Activated T-cell treated with anti-CD3 and anti-CD28 coated beads for 4 hours (primary cell): Measurements from ENCODE around the gene CAMK2G.

Source experiments
- DNase-seq: peaks from one replicate; pipeline ENCODE4 v3.0.0-alpha.2; 2020

The CAMK2G gene

DNA sequence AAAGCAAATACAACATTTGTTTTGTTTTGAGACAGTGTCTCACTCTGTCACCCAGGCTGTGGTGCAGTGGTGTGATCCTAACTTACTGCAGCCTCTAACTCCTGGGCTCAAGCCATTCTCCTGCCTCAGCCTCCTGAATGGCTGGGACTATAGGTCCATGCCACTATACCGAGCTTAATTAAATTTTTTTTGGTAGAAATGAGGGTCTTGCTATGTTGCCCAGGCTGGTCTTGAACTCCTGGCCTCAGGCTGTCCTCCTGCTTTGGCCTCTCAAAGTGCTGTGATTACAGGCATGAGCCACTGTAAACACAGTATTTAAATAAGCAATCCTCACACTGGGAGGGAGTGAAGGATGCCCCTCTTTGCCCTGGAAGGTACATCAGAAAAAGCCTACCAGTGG is 4.0 kb upstream of the CAMK2G start:
- no peak for DNase-seq

DNA sequence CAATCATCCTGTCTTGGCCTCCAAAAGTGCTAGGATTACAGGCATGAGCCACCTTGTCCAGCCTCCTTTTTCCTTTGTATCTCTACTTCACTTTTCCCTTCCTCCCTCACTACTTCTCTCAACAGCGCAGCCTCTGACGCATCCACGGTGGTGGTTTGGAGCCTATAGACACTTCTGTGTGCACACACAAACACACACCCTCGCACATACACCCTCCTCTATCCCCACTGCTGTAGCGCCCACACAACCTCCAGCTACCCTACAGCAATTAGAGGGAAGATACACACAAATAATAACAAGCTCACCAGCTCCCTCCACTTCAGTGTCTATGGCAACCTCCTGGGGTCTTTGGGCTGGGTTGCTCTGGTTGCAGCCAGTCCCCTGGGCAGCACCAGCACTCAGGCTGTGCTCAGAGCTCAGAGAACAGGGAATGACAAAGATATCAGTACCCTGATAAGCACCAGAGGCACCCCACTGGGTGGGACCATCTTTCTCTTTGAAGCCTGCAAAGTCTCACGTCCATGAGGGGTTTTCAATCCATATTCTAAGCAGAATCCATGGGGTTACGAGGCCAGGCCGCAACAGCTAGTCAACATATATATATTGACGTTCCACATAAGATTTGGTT is 3.3 kb upstream of the CAMK2G start:
- DNase-seq: no peak

DNA sequence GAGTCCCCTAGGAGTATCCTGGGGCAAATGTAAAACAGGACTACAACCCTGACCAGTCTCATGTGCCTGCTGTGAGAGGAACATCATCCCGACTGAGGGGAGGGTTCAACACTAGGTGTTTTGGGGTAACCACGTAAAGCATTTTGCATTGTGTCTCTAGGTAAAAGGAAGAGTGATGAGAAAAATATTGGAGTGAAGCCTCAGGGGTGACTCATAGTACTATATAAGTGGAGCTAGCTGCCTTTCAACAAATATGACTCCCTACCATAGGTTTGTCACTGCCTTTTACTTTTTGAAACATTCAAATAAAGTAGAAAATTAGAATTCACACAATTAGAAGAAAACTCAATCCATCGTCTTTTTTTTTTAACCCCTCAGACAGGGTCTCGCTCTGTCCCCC is 2.6 kb upstream of the CAMK2G start:
- DNase-seq: no peak

- no peak for DNase-seq
Observed at GRCh38 chr10:73876566-73876965, 2.2 kb upstream of the CAMK2G start.

DNA sequence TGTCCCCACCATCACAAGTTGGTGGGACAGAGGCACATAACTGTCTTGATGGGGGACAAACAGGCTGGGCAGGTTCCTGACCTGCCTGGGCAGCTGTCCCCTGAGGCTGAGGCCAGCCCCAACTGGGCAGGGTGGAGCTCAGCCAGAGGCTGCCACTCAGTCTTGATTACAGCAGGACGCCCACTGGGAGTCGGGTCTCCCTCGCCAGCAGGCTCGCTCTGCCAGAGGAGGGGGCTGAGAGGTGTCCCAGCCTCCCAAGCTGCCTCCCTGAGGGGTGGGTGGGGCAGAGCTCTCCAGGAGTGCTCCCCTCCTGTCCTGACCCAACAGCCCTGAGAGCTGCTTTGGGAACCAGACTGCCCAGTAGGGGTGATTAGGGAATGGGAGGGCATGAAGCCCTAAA is 1.8 kb upstream of the CAMK2G start:
- no peak for DNase-seq

GRCh38 chr10:73875139-73875475 is 752 bp upstream of the CAMK2G start:
- DNase-seq: no peak

GRCh38 chr10:73873838-73874215 is 528 bp downstream of the CAMK2G start:
- no peak for DNase-seq

DNA sequence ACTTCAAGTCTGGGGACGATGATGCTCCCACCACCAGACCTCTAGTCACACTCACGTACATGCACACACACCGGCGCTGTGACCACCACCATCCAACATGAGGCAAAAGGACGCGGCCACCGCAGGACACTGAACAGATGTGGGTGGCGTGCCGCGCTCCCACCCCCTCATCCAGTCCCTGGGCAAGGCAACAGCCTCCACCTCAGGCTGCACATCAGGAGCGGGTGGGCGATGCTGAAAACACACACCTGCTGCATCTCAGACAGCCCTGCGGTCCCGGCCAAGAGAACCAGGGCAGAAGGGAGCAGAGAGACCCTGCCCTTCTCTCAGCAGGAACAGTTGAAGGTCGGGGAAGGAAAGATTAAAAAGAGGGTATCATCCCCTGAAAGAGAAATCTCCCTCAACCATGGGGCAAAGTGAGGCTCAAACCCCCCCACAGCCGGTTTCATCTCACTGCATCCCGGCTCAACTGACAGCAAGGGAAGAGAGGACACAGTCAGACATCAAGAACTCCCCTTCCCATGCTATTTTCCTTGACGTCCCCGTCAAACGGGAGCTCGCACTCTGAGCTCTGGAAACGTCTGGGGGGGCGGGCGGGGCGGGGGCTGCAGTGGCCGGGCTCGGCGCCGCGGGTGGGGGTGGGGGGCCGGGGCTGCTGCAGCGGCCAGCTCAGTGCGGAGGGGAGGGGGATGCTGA is 1.1 kb downstream of the CAMK2G start:
- DNase-seq: no peak

- no peak for DNase-seq
Observed at GRCh38 chr10:73872190-73872710, 2.1 kb downstream of the CAMK2G start.

DNA sequence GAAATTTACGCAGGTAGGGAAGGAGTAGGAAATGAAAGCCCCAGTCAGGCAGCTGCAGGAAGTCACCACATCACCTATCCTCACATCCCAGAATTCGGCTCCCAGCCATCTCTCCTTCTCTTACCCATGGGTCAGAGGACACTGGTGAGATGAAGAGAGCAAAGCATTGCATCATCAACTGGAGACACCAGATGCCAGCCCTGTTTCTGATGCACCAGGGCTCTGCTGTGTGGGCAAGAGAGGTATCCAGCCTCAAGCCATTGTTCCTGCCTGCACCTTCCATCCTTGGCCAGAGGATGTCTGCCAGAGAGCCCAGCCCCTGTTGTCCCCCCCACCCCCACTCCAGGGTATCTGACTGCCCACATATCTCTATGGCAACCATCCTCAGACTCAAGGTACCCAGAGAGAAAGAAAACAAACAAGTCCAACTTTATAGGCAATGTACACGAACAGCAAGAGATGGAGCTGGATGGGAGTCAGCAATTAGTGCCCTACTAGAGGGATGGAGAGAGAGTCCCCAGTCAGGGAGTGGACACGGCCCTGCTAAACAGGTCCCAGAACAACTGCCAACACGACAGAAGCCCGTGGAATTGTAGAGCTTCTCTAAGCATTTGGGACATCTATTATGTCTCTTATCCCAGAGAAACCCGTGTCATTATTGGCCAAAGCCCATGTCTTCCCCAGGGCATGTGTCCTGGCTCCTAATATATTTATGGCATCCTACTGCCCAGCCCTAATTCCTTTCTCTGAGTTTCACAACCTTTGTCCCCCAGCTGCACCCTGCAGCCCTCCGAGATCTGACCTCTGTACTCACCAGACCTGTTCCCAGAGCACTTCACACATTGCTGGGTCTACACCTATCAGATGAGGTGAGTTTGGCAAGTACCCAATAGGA is 2.8 kb downstream of the CAMK2G start:
- no peak for DNase-seq

GRCh38 chr10:73868655-73869195 is 5.6 kb downstream of the CAMK2G start:
- DNase-seq: no peak

- no peak for DNase-seq
Observed at GRCh38 chr10:73867871-73868631, 6.3 kb downstream of the CAMK2G start.

- DNase-seq: no peak
Observed at GRCh38 chr10:73867126-73867807, 7.1 kb downstream of the CAMK2G start.

DNA sequence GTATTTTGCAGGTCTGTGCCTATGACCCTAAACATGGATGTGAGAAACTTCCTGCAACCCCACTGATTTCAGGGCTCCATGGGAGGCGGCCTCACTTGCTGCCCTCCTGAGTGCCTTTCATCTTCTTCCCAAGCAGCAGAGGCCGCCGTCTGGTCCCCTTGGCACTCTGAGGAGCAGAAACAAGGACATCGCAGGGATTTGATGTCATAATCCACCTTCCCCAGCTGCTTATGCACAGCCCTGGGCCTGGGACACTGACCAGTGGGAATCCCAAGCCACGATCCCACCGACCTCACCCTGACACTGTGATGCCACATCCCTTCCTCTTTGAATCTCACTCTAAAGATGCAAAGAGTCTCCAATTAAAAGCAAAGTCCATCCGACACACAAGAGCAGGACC is 7.7 kb downstream of the CAMK2G start:
- no peak for DNase-seq

GRCh38 chr10:73865459-73866442 is 8.6 kb downstream of the CAMK2G start:
- no peak for DNase-seq

GRCh38 chr10:73865107-73865458 is 9.3 kb downstream of the CAMK2G start:
- no peak for DNase-seq

DNA sequence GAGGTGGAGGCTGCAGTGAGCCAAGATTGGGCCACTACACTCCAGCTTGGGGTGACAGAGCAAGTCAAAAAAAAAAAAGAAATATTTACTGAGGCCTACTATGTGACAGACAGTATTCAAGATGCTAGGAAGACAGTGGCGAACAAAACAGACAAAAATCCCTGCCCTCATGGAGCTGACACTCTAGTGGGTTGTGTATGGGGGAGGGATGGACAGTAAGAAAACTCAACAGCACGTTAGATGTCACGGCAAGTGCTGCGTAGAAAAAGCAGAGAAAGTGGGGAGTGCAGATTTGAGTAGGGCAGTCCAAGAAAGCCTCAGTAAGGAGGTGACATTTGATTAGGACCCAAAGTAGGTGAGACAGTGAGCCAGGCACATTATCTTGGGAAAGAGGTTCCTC is 10.1 kb downstream of the CAMK2G start:
- no peak for DNase-seq

DNA sequence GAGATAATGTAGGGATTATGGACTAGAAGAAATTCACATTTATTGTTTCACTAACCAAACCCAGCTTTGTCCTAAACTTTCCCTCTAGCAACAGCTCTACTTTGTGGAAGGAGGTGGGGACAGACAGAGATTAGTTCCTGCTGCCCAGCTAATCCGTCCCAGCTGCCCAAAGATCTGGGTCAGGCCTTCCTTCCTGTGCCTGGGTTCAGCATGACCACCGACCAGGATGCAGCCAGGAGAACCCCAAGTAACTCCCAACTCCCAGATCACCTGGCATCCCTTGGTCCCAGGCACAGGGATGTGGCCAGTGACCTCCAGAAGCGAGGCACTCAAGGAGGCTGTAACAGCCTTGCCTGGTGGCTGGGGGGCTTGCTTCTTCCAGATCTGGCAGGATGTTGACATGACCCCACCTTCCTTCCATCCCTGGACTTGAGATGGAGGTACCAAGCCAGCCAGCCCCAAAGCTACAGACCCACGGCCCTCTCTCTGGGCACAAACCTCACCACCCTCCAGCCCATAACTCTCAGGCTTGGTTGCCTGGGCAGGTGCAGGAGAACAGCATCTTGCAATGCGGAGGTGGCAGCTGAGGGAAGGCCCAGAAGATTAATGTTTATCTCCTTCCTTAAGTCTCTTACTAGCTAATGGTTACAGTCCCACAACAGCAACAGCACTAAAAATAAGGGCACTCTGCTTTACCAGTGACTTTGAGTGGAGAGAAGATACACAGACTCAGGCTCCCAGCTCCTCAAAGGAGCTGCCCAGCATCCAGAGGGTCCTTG is 11.1 kb downstream of the CAMK2G start:
- no peak for DNase-seq

- DNase-seq: no peak
Observed at GRCh38 chr10:73862011-73862410, 12.3 kb downstream of the CAMK2G start.
